RPMI7951 (cell line): Measurements from ENCODE around the gene KLF16. TPM values are rescaled to one million over a fixed set of nuclear protein-coding genes. Genes with fewer than 3 reads are reported as not detected.

Experiments used
- DNase-seq: peaks from one replicate; pipeline ENCODE4 v3.0.0-alpha.2; 2012; ENCODE audit warnings: low read depth
- total RNA-seq: library from RNA; depleted of rRNA; stranded (reverse); fragments of >200 nt; shearing (Covaris generic); gene quantifications from 2 replicates; pipeline ENCODE4 v1.2.3, GENCODE V29; 2014; rRNA removed

The KLF16 gene
- total RNA-seq, 1 experiment from 2014 or later = 2.9 TPM

- DNase-seq = no peak
Observed at GRCh38 chr19:1808395-1808731, 55.0 kb downstream of the KLF16 start.

- DNase-seq = no peak
Observed at GRCh38 chr19:1807695-1808394, 55.5 kb downstream of the KLF16 start.

GRCh38 chr19:1807030-1807694 lies 56.2 kb downstream of the KLF16 start:
- DNase-seq = no peak

GRCh38 chr19:1806184-1807029 lies 57.0 kb downstream of the KLF16 start:
- DNase-seq = no peak

- DNase-seq = no peak
Observed at GRCh38 chr19:1805401-1806183, 57.8 kb downstream of the KLF16 start.

GRCh38 chr19:1804858-1805257 lies 58.5 kb downstream of the KLF16 start:
- DNase-seq = no peak

Other genes with a start within 250 kb of the KLF16 start
- 60.9 and 62.7 TPM in 2 replicates for gene TCF3, start 211.0 kb downstream of the KLF16 start, total RNA-seq
- not detected in 2 replicates for gene ONECUT3, start 110.1 kb downstream of the KLF16 start, total RNA-seq
- gene ATP8B3, start 51.3 kb downstream of the KLF16 start, total RNA-seq = 5.5 and 7.8 TPM in 2 replicates
- gene REXO1, start 15.1 kb downstream of the KLF16 start, total RNA-seq = 3.3 and 3.5 TPM in 2 replicates
- 42.1 and 61.5 TPM in 2 replicates for gene ABHD17A, start 21.9 kb upstream of the KLF16 start, total RNA-seq
- gene ADAT3, start 41.8 kb upstream of the KLF16 start, total RNA-seq = 1.3 and 2.4 TPM in 2 replicates
- 55.2 and 67.9 TPM in 2 replicates for gene SCAMP4, start 41.8 kb upstream of the KLF16 start, total RNA-seq
- 38.6 and 45.4 TPM in 2 replicates for gene CSNK1G2, start 77.6 kb upstream of the KLF16 start, total RNA-seq
- 37.0 and 42.1 TPM in 2 replicates for gene BTBD2, start 152.1 kb upstream of the KLF16 start, total RNA-seq
- gene MKNK2, start 187.7 kb upstream of the KLF16 start, total RNA-seq = 52.0 and 54.4 TPM in 2 replicates
- 24.2 and 26.6 TPM in 2 replicates for gene MOB3A, start 232.7 kb upstream of the KLF16 start, total RNA-seq
- 1.4 and 2.2 TPM in 2 replicates for gene IZUMO4, start 233.3 kb upstream of the KLF16 start, total RNA-seq